ENCODE data around the gene HSD17B8. TPM values are rescaled to one million over a fixed set of nuclear protein-coding genes. Genes with fewer than 3 reads are reported as not detected.

Gene HSD17B8
- total RNA-seq, 1 donor from 2014 or later: 6.5 TPM

DNA sequence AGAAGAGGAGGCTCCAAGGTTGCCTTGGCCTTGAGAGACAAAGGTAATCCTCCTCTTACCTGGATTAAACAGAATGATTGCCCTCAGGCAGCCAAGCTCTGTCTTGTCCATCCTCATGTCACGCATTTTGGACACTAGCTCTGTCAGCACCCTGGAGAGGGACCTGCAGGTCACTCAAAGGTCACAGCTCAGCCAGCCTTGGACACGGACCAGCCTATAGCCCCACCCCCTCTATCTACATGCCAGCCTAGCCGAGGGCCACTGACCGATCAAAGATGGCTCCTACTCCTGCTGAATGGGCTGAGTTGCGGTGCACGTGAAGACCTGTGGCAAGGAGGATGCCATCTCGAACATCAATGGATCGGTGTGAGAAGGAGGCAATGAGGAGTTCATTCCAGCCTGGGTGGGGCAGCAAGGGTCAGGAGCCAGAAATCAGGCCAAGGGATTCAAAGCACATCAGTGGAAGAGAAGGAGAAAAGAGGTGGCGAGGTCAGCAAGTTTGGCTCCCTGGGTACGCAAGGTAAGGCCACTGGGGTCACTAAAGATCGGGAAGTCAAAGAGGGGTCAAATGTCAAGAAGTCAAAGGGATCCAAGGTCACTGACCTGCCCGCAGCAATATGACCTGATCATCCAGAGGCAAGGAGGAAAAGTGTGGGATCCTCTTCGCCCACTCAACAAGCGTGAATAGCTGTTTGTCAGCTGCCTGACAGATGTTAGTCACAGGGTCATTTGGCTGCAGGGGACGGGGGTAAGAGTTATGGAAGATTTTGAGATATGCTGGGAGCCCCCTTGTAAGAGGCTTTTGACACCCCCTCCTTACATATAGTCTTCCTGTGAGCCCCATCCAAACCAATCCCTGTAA, 8.9 kb upstream of the HSD17B8 start:
- peaks cover 19% of the 10 kb centered on the region for H3K27me3 Mint-ChIP-seq (ENCODE audit: unreplicated experiment)
- TF ChIP-seq, protein P1, sequence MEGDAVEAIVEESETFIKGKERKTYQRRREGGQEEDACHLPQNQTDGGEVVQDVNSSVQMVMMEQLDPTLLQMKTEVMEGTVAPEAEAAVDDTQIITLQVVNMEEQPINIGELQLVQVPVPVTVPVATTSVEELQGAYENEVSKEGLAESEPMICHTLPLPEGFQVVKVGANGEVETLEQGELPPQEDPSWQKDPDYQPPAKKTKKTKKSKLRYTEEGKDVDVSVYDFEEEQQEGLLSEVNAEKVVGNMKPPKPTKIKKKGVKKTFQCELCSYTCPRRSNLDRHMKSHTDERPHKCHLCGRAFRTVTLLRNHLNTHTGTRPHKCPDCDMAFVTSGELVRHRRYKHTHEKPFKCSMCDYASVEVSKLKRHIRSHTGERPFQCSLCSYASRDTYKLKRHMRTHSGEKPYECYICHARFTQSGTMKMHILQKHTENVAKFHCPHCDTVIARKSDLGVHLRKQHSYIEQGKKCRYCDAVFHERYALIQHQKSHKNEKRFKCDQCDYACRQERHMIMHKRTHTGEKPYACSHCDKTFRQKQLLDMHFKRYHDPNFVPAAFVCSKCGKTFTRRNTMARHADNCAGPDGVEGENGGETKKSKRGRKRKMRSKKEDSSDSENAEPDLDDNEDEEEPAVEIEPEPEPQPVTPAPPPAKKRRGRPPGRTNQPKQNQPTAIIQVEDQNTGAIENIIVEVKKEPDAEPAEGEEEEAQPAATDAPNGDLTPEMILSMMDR (IDR thresholded peaks at IDR 0.05; ENCODE audit: unreplicated experiment): no peak
- H3K27ac Mint-ChIP-seq (ENCODE audit: unreplicated experiment): peak overlapping the region; percentile 41
- H3K4me1 Mint-ChIP-seq (ENCODE audit: unreplicated experiment): peaks cover 32% of the 10 kb centered on the region
- DNase-seq (ENCODE audit: low spot score): no peak
- H3K4me3 Mint-ChIP-seq (ENCODE audit: unreplicated experiment): peak overlapping the region; percentile 60
- H3K36me3 Mint-ChIP-seq (ENCODE audit: low read depth, unreplicated experiment): peaks cover 44% of the 10 kb centered on the region
- no peaks in the 10 kb centered on the region for H3K9me3 Mint-ChIP-seq (ENCODE audit: unreplicated experiment)

DNA sequence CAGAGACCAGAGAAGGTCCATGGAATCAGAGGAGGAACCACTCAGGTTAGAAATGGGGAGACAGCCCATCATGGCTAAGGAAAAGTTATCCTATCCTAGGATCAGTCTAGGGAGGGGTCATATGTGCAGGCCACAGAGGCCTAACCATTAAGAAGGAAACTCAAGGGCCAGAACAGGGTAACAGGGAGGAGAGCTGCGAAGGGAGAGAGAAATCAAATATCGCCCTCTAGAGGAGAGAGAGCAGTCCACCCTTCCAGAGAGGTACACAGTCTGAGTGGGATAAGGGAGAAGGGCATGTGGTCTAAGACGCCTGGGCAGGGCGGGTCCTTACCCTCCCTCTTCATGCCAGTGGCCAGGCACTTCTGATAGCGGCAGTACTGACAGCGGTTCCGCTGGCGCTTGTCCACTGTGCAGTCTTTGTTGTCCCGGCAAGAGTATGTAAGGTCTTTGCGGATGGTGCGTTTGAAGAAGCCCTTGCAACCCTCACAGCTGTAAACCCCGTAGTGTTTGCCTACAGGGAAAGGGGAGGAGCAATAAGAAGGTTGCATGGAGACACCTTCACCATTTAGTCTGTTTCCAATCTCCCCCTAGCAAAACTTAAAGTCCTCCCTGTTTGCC, 6.9 kb upstream of the HSD17B8 start:
- no peak overlapping the region for H3K27ac Mint-ChIP-seq (ENCODE audit: unreplicated experiment)
- H3K27me3 Mint-ChIP-seq (ENCODE audit: unreplicated experiment): peaks cover 22% of the 10 kb centered on the region
- H3K9me3 Mint-ChIP-seq (ENCODE audit: unreplicated experiment): no peaks in the 10 kb centered on the region
- DNase-seq (ENCODE audit: low spot score): no peak
- H3K4me1 Mint-ChIP-seq (ENCODE audit: unreplicated experiment): peaks cover 36% of the 10 kb centered on the region
- peak overlapping the region; percentile 49 for H3K4me3 Mint-ChIP-seq (ENCODE audit: unreplicated experiment)
- TF ChIP-seq, protein P1 (IDR thresholded peaks at IDR 0.05; ENCODE audit: unreplicated experiment): peak; percentile 32
- peaks cover 54% of the 10 kb centered on the region for H3K36me3 Mint-ChIP-seq (ENCODE audit: low read depth, unreplicated experiment)

DNA sequence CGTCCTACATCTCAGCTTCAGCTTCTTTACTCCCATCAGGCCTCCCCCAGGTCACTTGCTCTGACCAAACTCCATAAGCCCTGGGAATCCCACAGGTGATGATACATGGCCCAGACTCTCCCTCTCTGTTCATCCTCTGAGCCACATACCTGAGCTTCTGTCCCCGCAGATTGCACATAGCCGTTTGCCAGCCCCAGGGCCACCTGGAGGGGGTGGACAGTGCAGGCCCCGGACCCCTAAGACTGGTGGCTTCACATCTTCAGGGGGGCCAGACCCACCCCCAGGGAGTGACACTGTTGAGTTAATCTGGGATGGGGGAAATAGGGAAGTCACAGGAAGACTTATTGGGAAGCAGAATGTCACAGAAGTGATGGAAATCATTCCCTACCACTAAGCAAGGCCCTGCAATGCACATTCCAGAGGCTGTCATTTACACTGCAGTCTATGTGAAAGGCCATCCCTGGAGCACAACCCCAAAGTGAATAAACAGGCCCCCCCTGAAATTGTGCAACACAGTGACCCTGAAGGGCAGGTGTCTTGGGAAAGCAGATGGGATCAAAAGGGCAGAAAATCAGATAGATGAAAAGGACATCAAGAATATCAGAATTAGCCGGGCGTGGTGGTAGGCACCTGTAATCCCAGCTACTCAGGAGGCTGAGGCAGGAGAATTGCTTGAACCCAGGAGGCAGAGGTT, 6.1 kb upstream of the HSD17B8 start:
- H3K4me1 Mint-ChIP-seq (ENCODE audit: unreplicated experiment): peaks cover 44% of the 10 kb centered on the region
- peaks cover 62% of the 10 kb centered on the region for H3K36me3 Mint-ChIP-seq (ENCODE audit: low read depth, unreplicated experiment)
- no peak for DNase-seq (ENCODE audit: low spot score)
- peak overlapping the region; percentile 84 for H3K4me3 Mint-ChIP-seq (ENCODE audit: unreplicated experiment)
- no peak overlapping the region for H3K27ac Mint-ChIP-seq (ENCODE audit: unreplicated experiment)
- no peaks in the 10 kb centered on the region for H3K9me3 Mint-ChIP-seq (ENCODE audit: unreplicated experiment)
- peaks cover 22% of the 10 kb centered on the region for H3K27me3 Mint-ChIP-seq (ENCODE audit: unreplicated experiment)
- TF ChIP-seq, protein P1 (IDR thresholded peaks at IDR 0.05; ENCODE audit: unreplicated experiment): no peak

DNA sequence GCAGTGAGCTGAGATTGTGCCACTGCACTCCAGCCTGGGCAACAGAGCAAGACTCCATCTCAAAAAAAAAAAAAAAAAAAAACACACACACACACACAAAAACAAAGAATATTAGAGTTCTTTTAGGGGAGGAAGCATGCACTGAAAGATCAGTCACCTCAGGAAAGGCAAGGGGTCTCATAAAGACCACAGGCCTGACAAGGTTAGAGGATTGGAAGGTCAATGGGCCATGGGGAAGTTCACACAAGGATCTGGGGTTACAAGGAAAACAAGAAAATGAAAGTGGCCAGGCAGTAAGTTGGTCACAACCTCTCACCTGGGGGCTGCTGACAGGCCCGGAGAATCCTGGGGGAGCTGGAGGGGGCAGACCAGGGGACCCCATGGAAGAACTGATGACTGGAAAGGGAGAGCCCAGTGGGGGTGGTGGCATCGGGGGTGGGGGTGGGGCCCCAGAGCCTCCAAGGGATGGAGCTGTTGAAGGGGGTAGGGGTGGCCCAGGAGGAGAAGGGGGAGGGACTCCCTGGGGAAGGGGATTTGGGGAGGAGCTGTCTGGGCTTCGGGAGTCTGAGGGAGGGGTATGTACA, 5.5 kb upstream of the HSD17B8 start:
- peak overlapping the region; percentile 84 for H3K27ac Mint-ChIP-seq (ENCODE audit: unreplicated experiment)
- peak overlapping the region; percentile 93 for H3K4me3 Mint-ChIP-seq (ENCODE audit: unreplicated experiment)
- peaks cover 22% of the 10 kb centered on the region for H3K27me3 Mint-ChIP-seq (ENCODE audit: unreplicated experiment)
- no peaks in the 10 kb centered on the region for H3K9me3 Mint-ChIP-seq (ENCODE audit: unreplicated experiment)
- DNase-seq (ENCODE audit: low spot score): no peak
- peaks cover 64% of the 10 kb centered on the region for H3K36me3 Mint-ChIP-seq (ENCODE audit: low read depth, unreplicated experiment)
- TF ChIP-seq, protein P1 (IDR thresholded peaks at IDR 0.05; ENCODE audit: unreplicated experiment): no peak
- H3K4me1 Mint-ChIP-seq (ENCODE audit: unreplicated experiment): peaks cover 50% of the 10 kb centered on the region
